Hematopoietic multipotent progenitor cell treated with erythropoietin and hydrocortisone succinate and interleukin-3 and kit ligand, for 17 days (in vitro differentiated cells): ENCODE results near the gene OGG1.

ENCODE experiments used
- DNase-seq: peaks from one replicate; pipeline ENCODE4 v3.0.0-alpha.2; 2015; ENCODE audit warnings: low spot score

The OGG1 gene

DNA sequence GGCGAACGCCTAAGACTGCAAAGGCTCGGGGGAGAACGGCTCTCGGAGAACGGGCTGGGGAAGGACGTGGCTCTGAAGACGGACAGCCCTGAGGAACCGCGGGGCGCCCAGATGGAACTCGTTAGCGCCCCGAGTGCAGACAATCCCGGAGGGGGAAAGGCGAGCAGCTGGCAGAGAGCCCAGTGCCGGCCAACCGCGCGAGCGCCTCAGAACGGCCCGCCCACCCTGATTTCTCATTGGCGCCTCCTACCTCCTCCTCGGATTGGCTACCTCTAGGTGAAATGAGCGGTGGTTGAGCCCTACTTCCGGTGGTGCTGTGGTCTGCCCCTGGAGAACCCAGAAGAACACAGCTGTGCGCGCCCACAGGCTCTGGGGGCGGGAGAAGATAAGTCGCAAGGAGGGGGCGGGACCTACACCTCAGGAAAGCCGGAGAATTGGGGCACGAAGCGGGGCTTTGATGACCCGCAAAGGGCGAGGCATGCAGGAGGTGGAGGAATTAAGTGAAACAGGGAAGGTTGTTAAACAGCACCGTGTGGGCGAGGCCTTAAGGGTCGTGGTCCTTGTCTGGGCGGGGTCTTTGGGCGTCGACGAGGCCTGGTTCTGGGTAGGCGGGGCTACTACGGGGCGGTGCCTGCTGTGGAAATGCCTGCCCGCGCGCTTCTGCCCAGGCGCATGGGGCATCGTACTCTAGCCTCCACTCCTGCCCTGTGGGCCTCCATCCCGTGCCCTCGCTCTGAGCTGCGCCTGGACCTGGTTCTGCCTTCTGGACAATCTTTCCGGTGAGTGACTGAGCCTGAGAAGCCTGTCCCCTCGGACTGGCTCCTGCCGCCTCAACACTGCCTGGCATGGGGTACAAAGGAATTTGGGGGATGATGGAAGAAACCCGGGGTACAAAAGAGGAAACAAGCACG lies at the start of gene OGG1:
OGG1 (plus strand) TSS at position 308 of the 911 bp plus-strand sequence; CDS start at position 643, 335 bp downstream.
- peak; percentile 93 for DNase-seq

DNA sequence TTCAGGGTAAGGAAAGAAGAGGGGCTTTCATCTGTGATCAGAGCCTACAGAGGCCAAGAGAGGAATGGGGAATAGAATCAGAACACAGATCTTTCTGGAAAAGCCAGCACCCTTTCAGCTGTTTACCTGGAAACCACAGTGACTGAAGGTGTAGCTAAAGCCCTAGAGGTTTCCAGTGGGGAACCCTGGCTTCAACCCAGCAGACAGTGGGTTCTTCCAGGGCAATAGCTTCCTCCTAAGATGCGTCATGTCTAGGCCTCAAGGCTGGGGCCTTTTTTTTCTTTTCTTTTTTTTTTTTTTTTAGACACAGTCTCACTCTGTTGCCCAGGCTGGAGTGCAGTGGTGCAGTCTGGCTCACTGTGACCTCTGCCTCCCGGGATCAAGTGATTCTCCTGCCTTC lies 49.2 kb upstream of the OGG1 start:
- no peak for DNase-seq

DNA sequence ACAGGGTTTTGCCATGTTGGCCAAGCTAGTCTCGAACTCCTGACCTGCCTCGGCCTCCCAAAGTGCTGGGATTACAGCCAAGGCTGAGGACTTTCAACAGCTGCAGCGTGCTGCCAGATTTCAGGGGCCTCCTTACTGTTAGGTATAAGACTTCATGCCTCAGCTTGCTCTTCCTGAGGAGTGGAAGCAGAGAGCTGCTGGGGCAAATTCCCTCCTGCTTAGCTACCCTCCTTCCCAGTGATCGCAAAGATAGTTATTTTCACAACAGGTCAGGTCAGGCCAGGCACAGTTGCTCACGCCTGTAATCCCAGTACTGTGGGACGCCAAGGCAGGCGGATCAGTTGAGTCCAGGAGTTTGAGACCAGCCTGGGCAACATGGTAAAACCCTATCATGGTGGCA lies 48.7 kb upstream of the OGG1 start:
- no peak for DNase-seq

DNA sequence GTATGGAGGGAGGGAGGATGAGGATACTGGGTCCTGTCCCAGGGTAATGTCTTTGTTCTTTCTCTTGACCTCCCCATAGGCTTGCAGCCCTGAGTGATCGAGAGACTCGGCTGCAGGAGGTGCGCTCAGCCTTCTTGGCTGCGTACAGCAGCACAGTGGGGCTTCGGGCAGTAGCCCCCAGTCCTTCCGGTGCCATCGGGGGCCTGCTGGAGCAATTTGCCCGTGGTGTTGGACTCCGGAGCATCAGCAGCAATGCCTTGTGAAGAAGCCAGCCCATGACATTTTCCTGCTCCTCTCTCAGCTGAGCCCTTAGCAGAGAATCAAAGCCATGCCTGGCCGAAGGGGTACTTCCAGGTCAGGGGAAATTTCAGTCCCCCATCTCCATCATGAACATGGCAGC lies 48.0 kb upstream of the OGG1 start:
- DNase-seq: no peak

DNA sequence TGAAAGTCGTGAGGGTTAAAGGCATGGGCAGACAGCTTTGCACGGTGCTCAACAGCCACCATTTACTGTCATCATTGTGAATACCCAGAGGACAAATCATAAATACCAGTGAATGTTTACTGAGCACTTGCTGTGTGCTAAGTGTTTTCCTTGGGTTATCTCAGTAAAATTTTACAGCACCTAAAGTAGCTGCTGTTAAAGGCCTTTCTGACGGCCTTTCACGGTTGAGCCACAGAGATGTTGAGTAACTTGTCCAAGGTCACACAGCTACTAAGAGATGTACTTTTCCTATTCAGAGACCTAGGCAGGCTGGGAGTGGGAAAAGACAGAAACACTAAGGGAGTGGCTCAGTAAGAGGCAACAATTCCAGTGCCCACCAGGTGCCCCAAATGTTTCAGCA lies 46.5 kb upstream of the OGG1 start:
- DNase-seq: no peak

DNA sequence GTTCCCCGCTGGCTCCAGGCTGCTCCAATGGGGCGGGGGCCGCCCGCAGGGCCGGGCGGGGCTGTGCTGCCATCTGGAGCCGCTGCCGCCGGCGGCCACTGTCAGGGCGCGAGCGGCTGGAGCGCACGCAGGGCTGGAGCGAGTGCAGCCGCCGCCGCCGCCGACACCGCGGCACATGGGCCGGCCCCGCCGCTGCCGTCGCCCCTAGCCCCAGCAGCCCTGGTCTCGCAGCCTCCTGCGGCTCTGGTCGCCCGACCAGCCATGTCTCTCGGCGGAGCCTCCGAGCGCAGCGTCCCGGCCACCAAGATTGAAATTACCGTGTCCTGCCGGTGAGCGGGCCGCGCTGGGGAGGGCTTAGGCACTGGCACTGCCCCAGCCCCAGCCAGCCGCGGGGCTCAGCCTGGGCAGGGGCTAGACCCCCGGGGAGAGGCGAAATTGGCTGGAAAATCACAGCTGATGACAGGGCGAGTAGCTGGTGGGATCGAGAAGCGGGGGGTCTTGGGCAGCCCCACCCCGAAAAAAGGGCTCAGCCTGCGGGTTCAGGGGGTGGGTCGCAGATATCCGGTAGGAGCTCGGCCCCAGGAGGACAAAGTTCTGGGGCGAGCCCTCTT lies 45.9 kb upstream of the OGG1 start, which contains the start of gene CPNE9:
CPNE9 (plus strand) TSS at position 98 of the 611 bp plus-strand sequence; CDS start at position 262, 164 bp downstream.
- no peak for DNase-seq

DNA sequence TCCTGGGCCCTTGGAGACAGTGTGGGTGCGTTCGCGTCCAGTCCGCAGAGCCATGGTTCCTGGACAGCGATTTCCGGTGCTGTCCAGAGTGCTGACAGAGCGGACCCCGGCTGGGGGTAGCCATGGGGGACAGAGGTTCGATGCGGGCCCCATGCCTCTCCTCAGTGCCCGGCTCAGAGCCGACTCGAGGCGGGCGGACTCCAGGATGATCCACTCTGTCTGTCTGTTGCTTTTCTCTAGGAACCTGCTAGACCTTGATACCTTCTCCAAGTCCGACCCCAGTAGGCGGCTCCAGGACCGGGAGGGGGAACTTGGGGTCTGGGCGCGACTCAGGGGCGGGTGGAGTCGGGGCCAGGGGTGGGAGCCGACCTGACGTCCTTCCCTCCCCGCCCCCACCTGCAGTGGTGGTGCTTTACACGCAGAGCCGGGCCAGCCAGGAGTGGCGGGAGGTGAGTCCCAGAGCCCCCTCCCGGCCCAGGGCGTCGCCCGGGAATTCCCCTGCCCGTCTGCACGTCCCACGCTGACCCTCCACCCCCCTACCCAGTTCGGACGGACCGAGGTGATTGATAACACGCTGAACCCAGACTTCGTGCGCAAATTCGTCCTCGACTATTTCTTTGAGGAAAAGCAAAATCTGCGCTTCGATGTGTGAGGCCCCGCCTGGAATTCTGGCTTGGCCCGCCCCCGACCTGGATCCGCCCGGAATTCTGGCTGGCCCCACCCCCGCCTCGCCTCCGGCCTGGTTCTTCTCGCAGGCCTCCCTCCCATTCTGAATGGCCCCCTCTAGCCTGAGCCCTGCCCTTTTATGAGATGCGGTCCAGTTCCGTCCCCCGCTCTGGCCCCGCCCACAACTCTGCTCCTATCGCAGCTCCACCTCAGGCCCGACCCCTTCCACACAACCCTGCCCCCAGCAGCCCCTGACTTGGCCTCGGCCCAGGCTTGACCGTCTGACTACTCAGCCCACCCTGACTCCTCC lies 45.1 kb upstream of the OGG1 start:
- DNase-seq: no peak

DNA sequence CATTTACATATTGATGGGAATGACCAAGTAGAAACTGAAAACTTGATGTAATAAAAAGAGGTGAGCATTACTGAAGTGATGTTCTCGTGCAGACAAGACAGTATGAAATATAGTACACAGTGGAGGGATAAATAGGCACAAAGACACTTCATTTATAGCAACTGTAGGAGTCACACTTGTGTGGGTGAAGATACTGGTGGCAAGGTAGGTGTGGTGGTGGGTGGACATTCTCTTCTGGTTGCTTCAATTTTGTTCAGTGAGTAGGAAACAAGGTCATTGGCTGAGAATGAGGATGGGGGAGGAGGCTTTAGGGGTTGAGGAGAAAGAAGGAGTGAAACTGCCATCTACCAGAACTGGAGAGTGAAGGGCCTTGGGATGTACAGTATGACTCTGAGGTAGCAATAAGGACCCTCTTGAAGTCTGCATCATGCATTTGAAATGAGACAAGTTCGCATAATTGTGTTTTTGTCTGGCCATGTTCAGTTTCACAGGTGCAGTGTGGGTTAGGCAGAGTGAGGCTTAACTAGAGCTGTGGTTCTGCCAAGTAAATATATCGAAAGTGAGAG lies 39.5 kb upstream of the OGG1 start:
- DNase-seq: no peak

DNA sequence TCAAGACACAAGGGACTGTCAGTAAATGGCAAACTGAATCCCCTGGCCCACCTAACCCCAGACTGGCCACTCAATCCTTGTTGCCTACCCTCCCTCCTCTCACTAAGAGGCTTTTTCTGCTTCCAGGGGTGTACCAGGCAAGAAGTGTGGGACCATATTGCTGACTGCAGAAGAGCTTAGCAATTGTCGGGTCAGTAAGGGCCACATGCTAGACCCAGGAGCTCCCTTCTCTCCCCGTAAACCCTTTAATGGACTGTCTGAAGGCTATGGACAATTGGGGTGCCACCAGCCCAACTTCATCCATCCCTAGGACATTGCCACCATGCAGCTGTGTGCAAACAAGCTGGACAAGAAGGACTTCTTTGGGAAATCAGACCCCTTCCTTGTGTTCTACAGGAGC lies 37.3 kb upstream of the OGG1 start:
- no peak for DNase-seq

DNA sequence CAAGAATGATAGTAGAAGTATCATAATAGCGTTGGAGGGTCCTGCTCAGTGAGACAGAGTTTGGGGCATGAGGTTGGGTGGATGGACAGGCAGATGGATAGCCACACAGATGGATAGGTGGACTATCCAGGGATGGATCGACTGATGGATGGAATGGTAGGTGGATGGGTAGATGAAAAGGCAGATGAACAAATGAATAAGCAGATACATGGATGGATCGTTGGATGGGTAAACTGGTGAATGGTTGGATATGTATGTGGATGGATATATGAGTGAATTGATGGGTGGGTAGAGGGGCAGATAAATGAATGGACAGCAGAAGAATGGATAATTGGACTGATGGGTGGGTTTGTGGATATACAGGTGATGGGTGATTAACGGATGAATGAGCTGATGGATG lies 36.6 kb upstream of the OGG1 start:
- DNase-seq: no peak

DNA sequence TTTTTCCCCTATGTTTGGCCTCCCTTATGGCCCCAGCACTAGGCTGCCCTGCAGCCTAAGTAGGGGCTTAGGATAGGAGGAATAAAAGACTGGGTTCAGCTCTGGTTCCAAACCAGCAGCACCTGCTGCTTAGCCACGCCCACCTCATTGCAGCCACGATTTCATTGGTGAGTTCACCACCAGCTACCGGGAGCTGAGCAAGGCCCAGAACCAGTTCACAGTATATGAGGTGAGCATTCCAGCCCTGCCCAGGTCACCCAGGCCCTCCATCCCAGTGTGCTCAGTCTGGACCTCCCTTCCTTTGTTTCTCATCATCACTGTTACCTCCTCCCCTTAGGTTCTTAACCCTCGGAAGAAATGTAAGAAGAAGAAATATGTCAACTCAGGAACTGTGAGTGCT lies 34.6 kb upstream of the OGG1 start:
- DNase-seq: no peak

DNA sequence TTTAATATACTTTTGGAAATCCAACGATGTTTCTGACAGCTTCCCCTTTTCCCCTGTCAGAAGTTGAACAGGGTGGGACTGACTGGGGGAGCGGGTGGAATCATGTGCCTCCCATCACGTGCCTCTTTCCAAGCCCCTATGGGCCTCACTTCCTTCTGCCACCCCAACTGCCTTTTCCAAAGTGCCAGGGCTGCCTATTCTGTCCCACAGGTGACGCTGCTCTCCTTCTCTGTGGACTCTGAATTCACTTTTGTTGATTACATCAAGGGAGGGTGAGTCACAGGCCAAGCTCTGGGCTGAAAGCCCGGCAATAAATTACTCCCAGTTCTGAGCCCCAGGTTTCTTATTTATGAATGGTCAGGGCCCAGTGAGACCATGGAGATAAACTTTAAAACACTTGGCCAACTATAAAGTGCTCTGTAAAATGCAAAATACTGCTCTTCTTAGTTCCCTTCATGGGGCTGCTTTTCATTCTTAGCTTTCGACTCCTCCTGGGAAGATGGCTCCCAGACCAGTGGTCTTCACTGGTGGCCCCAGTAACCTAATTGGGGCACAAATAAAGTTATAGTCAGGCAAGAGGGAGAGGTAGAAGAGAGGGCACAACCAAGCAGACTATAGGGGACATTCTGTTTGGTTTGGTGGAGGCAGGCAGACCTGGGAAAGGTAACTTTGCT lies 33.9 kb upstream of the OGG1 start:
- DNase-seq: peak; percentile 86

DNA sequence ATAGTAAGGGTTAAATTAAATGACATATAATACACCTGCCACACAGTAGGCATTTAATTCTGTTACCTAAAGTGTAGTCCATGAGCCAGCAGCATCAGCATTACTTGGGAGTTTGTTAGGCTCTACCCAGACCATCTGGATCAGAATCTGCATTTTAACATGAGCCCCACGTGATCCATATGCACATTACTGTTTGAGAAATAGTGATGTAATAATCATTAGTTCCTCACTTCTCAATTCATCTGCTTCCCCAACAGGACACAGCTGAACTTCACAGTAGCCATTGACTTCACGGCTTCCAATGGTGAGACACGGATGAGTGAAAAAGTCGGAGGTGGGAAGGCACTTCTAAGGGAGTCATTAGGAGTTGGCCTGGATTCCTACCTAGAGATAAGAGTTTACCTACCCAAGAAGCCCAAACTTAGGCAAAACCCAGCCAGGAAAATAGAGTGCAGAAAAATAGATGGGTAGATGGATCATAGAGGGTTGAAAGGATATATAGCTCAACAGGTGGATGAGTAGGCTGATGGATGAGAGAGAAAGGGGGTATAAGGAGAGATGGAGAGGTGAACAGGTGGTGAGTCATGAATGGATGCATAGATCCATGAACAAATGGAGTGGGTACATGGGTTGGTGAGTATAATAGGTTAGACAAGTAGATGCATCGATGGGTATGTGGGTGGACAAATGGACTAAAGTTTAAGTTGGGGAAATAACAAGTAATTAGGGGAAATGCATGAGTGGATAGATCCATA lies 32.8 kb upstream of the OGG1 start:
- no peak for DNase-seq

DNA sequence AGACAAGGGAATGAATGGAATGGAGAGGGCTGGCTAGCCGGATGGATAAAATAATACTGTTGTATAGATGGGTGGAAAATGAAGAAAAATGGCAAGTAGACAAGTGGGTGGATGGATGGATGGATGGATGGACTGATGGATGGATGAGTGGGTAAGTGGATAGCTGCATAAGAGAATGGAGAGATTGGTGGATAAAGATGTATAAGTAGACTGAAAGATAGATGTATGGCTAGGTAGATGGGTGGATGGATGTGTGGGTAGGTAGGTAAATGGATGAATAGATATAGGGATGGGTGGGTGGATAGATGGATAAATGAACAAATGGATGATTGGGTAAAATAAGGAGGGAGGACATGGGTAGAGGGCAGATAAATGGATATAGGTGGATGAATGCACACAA lies 32.2 kb upstream of the OGG1 start:
- DNase-seq: no peak

DNA sequence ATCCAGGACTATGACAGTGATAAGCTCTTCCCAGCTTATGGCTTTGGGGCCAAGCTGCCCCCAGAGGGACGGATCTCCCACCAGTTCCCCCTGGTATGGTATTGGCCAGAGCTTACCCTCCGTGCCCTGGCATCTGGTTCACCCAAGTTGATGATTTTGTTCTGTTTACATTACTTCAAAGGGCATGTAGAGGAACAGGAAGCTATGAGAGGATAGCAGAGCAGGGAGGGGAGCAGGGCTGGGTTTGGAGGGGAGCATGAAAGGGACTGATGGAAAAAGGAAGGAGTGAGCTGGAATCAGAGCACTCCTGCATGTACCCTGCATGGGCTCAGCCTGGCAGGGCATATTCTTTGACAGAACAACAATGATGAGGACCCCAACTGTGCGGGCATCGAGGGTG lies 31.6 kb upstream of the OGG1 start:
- no peak for DNase-seq

DNA sequence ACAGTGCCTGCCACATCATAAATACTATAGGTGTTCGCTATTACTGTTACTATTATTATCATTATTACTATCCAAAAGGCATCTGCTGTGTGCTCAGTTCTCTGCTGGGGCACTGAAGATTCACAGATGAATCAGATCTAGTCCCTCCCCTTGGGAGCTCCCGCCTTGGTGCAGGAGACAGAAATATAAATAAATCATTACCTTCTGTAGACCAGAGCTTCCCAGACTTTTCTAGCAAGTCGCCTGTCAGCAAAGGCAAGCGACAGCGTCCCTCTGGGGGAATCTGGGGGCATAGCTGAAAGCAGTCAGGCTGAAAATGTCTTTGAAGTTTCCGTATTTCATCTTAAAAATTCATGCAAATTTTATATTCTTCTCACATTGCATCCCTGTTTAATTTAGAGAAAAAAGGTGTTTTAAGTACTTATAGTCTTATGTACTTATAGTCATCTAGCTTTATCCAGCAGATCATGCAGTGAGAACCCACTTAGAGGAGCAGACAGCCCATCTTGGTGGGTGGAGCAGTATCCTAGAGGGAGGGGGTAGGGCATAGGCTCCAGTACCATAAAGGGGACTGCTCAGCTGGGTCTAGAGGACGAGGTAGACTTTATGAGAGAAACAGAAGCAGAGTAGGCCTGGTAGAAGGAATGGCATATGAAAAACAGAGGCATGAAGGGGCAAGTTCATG lies 28.6 kb upstream of the OGG1 start:
- DNase-seq: no peak

DNA sequence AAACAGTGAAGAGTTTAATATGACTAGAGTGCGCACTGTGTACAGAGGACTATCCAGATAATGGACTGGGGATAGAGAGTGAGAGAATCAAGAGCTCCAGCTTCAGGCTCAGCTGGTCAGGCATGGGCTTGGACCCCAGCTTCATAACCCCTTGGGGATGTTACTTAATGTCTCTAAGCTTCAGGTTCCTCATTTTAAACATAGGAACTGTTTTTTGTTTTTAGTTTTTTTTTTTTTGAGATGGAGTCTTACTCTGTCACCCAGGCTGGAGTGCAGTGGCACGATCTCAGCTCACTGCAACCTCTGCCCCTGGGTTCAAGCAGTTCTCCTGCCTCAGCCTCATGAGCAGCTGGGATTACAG lies 28.1 kb upstream of the OGG1 start:
- no peak for DNase-seq

DNA sequence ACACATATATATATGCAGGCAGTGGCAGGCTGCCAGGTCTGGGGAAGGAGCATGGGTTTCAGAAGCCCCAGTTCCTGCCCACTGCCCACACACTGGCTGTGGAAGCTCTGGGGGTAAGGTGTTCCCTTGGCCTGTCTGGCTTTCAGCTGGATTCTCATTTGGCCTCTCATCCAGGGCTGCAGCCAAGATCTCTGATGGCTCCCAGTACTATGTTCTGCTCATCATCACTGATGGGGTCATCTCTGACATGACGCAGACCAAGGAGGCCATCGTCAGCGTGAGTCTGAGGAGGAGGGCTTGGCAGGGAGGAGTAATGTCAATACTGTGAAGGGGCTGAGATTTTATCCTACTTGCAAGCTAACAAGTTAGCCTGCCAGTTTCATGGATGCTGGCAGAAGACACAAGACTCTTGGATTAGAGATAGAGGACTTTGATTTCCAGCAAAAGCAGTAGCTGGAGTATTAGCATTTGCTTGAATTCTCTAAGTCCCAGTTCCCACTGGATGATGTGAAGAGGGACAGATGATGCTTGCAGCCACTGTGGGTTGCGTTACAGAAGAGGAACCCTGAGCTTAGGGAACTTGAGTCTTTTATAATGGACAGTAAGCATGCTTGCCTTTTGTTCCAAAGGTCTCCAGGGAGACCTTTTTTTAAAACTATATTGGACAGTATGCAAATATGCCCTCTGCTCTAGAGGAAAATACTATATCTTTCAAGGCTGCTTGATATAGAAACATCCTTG lies 23.8 kb upstream of the OGG1 start:
- DNase-seq: no peak

DNA sequence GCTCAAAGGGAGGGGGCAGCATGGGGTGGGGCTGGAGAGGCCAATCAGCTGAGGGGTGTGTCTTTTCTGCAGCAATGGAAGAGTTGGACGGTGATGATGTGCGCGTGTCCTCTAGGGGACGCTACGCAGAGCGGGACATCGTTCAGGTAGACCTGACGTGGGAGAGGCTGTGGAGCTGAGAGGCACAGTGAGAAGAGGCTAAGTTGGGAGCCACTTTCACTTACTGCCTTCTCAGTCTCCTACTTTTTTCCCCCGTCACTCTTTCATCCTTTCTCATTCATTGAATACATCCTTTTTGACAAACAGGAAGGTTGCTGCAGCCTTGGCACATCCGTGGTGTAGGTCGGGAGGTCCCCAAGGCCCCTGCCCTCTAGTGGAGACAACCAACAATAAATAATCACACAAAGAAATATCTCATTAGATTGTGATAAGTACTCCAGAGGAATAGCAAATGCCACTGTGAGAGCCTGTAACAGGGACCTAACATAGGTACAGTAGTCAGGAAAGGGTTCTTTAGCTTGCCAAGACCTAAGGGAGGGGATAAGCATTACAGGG lies 22.6 kb upstream of the OGG1 start:
- DNase-seq: no peak
